ENCODE measurements around the gene ZNF592.

DNA sequence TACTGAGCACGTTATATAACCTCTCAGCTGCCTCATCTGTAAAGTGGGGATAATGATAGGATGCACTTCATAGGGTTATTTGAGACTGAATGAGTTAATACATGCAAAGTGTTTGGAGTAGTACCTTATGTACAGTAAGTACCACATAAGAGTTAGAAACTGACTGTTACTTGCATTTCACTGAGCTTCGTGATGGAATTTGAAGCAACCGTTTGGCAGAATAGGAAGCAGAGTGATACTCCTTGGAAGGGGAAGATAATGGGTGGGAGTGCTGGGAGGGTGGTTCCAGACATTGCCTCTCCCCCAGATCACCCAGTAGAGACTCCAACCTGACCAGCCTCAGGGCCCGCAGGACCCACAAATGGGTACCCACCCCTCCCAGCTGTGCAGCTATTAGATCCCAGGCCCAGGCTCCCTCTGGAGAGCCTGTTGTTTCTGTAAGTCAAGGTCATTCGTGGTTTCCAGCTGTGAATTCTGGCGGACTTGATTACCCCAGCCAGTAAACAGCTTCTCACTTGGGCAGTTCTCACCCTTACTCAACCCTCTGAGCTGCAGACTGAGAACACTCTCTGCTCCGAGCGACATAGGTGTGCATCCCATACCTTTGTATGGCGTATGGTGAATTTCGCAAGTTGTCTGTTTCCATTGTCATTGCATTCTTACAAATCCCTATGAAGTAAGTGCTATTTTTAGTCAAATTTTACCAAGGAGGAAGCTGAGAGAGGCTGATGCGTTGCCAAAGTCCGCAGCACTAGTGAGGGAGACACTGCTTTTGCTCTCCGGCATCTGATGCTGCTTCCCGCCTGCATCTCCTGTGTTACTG is 79.9 kb downstream of the ZNF592 start:
- TF ChIP-seq POLR2A (IDR thresholded peaks at IDR 0.05) (no peak), EP300 (IDR thresholded peaks at IDR 0.05) (peak in 1 of 2 donors; percentile 24)
- TF ChIP-seq, protein P1, sequence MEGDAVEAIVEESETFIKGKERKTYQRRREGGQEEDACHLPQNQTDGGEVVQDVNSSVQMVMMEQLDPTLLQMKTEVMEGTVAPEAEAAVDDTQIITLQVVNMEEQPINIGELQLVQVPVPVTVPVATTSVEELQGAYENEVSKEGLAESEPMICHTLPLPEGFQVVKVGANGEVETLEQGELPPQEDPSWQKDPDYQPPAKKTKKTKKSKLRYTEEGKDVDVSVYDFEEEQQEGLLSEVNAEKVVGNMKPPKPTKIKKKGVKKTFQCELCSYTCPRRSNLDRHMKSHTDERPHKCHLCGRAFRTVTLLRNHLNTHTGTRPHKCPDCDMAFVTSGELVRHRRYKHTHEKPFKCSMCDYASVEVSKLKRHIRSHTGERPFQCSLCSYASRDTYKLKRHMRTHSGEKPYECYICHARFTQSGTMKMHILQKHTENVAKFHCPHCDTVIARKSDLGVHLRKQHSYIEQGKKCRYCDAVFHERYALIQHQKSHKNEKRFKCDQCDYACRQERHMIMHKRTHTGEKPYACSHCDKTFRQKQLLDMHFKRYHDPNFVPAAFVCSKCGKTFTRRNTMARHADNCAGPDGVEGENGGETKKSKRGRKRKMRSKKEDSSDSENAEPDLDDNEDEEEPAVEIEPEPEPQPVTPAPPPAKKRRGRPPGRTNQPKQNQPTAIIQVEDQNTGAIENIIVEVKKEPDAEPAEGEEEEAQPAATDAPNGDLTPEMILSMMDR (IDR thresholded peaks at IDR 0.05) = no peak

Data from tibial nerve (tissue), 4 donors.